GM20000 (cell line): ENCODE data around the gene CHST13.

ENCODE experiments used
- DNase-seq: peaks from one replicate; pipeline ENCODE4 v3.0.0; 2012; ENCODE audit warnings: low spot score
- CTCF ChIP-seq: IDR thresholded peaks from 2 replicates; pipeline ENCODE4 v1.5.1; 2012; ENCODE audit warnings: mild to moderate bottlenecking, control low read depth; ENCODE audit errors: extremely low read depth, missing control alignments

CHST13 gene

DNA sequence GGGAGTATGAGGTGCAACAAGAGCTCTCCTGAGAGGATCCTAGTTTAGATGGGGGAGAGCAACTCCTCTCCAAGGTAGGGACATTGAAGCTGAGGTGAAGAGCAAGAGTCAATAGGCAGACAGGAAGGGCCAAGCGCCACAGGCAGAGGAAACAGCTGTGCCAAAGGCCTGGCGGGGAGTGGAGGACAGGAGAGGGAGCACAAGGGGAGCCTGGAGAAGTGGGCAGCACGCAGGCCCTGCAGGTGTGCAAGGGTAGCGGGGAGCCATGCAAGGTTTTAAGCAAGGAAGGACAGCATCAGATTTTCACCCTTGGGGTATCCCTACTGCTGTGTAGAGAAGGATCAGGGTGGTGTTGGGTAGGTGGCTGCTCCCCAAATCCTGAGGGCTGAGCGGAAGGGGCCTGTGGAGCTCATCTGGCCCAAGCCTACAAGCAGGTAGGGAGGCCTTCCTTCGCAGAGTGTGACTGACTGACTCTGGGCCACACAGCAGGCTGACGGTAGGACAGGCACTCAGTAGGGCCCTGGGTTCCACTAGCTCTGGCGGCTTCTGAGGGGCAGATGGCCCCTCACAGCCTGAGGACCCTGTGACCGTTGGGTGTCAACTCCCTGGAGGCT, 13.3 kb downstream of the CHST13 start:
- DNase-seq: no peak
- TF ChIP-seq CTCF: no peak

DNA sequence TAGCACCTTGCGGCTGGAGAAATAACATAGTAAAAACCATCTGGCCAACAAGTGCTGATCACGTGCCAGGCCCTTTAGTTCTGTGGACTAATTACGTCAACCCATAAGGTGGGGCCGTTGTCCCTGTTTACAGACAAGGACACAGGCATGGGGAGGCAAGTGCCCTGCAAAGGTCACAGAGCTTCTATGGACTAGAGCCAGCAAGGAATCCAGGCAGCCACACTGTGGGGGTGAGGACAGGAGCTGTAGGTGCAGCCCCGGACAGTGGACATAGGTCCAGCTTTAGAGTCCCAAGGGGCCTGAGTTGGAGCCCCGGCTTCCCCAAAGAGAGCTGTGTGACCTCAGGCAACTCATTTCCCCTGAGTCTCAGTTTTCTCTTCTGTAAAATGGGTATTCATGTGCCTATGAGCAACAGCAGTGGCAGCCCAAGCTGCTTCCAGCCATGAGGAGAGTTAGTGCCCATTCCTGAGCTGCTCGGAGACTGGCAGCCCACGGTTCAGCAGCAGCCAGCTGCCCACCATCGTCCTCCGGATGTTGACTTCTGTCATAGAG, 13.9 kb downstream of the CHST13 start:
- TF ChIP-seq CTCF: no peak
- DNase-seq: no peak

DNA sequence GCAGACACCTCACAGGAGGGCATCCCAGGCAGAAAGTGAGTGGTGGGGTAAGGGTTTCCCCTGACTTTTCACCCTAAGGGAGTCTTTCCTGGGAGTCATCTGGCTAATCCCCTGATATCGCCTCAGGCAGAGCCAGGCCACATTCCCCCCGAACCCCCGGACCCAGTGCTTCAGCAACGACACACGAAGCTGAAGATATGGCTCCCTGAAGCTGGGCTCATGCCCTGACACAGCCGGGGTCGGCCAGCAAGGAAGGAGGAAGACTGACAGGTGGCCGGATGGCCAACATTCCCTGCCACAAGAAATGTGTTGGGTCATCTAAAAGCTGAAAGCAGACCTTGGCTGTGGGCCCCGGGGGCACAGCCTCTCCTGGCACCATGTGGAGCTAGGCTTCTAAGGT, 14.4 kb downstream of the CHST13 start:
- no peak for TF ChIP-seq CTCF
- DNase-seq: no peak

- TF ChIP-seq CTCF: no peak
- no peak for DNase-seq
Measured at GRCh38 chr3:126538966-126539365, 15.0 kb downstream of the CHST13 start.

- no peak for DNase-seq
- TF ChIP-seq CTCF: no peak
Measured at GRCh38 chr3:126539558-126540250, 15.7 kb downstream of the CHST13 start.

GRCh38 chr3:126540342-126540849, 16.4 kb downstream of the CHST13 start:
- DNase-seq: no peak
- TF ChIP-seq CTCF: no peak

DNA sequence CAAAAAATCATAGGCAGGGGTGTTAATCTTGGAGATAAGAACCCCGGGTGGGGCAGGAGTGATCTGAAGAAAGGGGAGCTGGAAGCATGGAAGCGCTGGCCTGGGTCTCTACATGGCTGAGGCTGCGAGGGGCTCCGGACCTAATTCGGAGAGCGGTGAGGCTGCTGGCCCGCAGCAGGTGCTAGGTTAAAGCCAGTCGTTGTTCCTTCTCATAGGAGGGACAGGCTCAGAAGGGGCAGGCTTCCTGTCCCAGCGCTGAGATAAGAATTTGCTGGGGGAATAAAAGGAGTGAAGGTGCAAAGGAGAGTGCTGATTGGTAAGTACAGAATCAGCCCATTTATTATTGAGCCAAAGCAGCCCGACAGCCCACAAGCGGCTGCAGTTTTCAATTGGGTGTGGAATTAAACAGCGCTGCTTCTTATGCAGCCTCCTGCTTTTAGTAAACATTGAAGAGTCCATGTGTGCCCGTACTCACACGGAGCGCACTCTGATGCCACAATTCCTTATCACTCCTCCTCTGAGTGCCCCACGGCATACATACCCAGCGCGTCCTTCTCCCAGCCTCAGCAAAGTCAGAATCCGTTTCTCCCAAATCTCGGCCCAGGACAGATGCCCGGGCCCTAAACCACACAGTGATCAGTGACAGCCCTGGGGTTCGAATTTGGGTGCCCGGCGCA, 17.1 kb downstream of the CHST13 start:
- no peak for TF ChIP-seq CTCF
- DNase-seq: no peak
